Middle frontal gyrus (tissue), 1 donor: ENCODE measurements around the gene PPDPF.

Source experiments
- DNase-seq: peaks from one replicate; pipeline ENCODE4 v3.0.0-alpha.2; 2015; ENCODE audit warnings: low spot score; ENCODE audit errors: extremely low spot score

Gene PPDPF

DNA sequence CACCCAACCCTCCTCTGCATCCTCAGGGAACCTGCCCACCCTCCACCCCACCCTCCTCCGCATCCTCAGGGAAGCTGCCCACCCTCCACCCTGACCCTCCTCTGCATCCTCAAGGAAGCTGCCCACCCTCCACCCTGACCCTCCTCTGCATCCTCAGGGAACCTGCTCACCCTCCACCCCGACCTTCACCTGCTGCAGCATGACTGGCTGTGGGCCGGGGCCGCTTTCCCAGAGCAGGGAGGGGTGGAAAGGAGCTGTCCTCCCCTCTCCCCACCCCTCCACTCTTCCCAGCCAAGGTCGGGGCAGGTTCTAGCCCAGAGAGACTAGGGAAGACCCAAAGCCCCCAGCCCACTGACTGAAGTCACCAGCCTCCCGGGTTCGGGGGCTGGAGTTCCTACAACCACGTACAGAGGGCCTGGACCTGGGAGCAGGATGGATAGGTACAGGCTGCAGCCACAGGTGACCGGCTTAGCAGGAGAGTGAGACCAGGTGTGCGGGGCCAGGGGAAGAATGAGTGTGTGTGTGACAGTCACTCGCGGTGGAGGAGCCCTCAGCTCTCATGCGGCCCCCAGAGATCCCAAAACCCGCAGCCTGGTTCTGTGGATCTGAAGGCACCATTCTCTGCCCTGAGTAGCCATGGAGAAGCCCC is 33.3 kb upstream of the PPDPF start:
- DNase-seq: no peak

GRCh38 chr20:63487781-63488241 is 32.8 kb upstream of the PPDPF start:
- DNase-seq: no peak

DNA sequence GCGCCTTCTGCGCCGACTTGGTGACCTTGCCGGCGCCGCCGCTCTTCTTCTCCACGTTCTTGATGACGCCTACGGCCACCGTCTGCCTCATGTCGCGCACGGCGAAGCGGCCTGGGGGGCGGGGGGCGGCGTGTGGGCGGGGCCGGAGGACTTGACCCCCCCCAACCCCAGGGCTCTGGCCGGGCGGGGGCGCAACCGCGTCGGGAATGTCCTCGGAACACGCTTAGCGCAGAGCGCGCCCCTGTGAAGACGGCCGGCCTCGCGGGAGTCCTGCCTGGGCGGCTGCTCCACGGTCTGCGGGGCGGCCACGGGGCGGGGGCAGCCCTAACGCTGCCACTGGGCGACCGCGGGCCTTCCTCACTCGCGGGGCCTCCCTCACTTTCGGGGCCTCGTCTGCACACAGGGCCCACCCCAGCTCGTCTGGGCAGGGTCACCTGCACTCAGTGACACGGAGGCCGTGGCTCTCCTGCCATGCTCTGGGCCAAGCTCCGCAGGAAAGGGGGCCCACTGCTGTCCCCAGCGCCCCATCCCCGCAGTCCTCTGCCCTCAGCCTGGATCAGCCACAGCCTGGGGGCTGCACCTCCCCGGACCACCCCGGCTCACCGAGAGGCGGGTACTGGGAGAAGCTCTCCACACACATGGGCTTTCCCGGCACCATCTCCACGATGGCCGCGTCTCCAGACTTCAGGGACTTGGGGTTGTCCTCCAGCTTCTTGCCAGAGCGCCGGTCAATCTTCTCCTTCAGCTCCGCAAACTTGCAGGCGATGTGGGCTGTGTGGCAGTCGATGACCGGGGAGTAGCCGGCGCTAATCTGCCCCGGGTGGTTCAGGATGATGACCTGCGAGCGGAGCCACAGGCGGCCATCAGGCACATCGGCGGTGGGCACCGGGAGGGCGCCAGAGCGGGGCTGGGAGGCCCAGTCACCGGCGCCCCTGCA is 32.0 kb upstream of the PPDPF start:
- no peak for DNase-seq

GRCh38 chr20:63490416-63490815 is 30.1 kb upstream of the PPDPF start:
- no peak for DNase-seq

DNA sequence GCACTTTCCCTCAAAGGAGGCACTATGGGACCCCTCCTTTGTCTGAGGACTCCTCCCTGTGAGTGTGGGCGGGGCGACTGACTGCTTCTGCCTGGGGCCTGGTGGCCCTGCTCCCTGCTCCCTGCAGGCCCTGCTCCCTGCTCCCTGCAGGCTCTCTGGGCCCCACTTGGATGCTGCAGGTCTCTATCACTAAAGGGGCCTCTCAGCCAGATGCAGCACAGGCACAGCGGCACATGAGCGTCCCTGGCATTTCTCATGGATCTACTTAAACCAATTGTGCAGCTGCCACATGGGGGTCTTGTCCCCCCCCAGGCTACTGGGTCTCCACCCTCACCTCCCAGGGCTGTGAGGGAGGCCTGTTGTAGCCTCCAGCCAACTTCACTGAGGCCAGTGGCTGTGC is 29.5 kb upstream of the PPDPF start:
- no peak for DNase-seq

DNA sequence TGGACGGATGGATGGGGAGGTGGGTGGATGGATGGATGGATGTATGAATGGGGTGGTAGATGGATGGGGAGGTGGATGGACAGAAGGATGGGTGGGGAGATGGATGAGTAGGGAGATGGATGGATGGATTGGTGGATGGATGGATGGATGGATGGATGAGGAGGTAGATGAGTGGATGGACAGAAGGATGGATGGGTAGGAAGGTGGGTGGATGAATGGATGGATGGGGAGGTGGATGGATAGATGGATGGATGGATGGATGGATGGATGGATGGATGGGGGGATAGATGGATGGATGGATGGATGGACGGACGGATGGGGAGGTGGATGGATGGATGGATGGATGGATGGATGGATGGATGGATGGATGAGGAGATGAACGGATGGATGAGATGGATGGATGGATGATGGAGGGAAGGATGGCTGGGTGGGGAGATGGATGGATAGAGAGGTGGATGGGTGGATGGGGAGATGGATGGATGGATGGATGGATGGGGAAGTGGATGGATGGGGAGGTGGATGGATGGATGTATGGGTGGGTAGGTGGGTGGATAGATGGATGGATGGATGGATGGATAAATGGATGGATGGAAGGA is 28.8 kb upstream of the PPDPF start:
- DNase-seq: no peak

GRCh38 chr20:63492518-63492917 is 28.0 kb upstream of the PPDPF start:
- DNase-seq: no peak

GRCh38 chr20:63492982-63493381 is 27.6 kb upstream of the PPDPF start:
- DNase-seq: no peak

- DNase-seq: no peak
Observed at GRCh38 chr20:63493563-63494020, 27.0 kb upstream of the PPDPF start.

DNA sequence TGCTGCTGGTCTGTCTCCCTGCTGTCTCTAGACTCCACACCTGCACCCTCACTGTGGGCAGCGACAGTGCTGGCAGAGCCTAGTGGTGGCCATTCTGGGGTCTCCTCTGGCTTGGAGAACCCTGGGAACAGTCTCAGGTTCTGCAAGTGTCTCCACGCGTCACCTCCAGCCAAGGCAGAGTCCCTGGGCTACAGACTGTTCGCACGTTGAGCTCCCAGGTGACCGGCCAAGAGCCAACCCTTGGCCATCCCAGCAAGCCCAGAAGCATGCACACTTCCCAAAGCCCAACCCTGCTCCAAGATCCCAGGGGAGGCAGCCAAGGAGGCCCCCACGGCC is 26.5 kb upstream of the PPDPF start:
- DNase-seq: no peak

DNA sequence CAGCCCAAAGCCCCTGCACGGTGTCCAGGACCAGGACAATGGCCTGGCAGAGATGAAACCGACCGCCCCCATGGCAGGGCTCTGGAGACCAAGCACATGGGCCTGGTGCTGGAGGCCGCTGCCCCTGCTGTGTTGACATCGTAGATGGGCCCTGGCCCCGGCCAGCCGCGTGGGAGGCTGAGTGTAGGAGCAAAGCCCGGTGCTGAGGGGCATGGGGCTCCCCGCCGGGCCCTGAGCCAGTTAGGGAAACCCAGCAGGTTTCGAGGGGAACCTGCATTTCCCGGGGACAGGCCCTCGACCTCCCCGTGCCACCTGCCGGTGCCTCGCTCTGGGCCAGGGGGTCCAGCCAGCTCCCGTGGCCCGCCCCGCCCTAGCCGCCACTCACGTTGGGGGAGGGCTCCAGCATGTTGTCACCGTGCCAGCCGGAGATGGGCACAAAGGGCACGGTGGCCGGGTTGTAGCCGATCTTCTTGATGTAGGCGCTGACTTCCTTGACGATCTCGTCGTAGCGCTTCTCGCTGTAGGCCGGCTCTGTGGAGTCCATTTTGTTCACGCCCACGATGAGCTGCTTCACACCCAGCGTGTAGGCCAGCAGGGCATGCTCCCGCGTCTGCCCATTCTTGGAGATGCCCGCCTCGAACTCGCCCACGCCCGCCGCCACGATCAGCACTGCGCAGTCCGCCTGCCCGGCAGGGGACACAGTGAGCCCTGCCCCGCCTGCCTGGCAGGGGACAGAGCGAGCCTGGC is 26.0 kb upstream of the PPDPF start:
- no peak for DNase-seq

DNA sequence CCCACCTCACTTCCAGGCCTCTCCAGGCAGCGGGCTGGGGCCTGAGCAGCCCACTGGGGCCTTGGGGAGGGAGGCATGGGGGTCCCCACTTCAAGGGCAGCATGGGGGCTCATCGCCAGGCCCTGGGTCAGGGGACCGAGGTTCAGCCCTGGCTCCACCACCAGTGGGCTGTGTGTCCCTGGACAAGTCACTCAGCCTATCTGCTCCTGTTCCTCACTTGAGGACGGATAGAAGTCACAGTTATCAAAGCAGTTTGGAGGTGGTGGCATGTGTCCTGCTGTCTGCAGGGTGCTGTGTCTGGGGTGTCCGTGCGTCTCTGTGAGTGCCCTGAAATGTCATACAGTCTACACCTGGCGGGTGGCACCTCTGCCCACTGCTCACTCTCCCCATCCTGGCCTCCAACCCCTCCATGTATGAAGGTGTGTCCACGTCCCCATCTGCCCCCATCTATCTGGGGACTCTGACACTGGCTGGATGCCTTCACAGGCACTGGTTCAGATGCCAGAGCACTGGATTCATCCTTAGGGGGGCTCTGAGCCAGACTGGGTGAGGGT is 25.3 kb upstream of the PPDPF start:
- DNase-seq: no peak

- DNase-seq: no peak
Observed at GRCh38 chr20:63495741-63496595, 24.6 kb upstream of the PPDPF start.

DNA sequence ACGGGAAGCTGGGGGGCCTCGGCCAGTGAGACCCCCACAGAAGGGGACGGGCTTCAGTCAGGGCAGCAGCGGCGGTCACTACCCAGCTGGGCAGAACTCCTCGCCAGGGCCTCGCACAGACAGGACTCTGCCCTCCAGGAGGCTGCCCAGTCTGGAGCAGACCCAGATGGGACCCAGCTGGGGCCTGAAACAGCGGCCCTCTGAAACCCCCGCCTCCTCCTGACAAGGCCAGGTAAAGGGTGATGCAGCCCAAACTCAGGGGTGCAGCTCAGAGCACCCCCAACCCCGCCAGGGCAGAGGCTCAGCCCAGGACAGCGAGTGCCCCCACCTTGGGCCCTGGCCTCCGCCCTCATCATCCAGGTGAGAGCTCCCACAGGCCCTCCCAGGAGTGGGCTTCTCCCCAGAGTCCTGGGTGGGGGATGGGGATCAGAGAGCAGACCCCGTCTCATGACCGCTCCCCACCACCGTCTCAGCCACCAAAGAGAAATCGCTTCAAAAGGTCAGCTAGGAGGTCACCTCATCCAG is 23.9 kb upstream of the PPDPF start:
- DNase-seq: no peak

GRCh38 chr20:63497138-63497945 is 23.2 kb upstream of the PPDPF start:
- DNase-seq: no peak

DNA sequence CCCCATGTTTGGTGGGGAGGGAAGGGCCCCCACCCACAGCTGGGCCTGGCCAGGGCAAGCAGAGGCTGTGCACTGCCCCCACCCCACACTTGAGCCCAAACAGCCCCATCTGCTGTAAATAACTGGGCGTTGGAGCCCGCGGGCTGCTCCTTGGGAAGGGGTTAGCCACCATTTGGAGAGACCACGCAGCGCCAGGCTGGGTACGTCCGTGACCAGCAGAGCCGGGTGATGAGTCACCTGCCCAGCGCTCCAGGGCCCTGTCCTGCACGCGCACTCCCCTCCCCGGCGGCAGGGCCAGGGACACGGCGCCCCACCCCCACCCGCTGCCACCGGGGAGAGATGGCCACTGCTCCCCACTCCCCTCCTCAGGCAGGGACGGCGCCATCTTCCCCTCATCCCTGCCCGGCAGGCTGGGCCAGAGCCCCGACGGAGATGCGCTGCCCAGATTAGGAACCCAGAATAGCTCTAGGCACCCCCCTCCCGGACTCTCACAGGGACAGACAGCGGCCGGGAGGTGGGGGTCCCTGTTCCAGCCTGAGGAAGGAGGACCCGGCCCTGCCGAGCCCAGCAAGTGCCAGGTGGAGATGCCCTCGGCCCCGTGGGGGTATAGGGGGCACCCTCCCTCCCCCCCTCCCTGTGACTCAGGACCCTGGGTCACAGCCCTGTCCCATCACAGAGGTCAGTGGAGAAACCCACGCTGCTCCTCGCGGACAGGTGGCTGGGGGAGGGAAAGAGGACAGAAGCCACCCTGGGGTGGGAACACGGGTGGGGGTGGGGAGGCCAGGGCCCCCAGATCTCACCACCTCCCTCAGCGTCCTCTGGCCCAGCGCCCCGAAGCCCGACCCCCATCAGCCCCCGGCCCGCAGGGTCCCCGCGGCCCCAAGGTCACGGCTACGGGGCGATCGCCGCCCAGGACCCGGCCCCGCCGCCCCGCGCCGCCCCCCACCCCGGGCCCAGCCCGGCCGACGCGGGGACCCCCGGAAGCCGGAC is 22.3 kb upstream of the PPDPF start:
- no peak for DNase-seq

DNA sequence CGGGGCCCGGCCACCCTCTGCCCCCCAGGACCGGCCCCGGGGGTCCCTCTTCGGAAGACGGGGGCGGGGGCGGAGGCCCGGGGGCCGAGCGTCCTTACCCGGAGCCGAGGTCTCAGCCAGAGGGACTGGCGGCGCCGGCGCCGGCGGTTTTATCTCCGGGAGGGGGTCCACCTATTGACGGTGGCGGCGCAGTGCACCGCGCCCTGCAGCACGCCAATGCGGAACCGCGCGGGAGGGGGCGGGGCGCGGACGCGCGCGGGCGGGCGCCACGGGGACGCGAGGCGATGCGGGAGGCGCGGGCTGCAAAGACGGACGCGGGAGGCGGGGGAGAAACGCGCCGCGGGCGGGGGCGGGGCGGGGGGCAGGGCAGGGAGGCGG is 21.6 kb upstream of the PPDPF start, which contains the start of gene EEF1A2:
Gene EEF1A2 (minus strand): TSS at position 124 of the 378 bp plus-strand sequence. CDS start 1,320 bp downstream, outside the sequence.
- no peak for DNase-seq
